ENCODE measurements around the gene ATP9B.

The ATP9B gene

DNA sequence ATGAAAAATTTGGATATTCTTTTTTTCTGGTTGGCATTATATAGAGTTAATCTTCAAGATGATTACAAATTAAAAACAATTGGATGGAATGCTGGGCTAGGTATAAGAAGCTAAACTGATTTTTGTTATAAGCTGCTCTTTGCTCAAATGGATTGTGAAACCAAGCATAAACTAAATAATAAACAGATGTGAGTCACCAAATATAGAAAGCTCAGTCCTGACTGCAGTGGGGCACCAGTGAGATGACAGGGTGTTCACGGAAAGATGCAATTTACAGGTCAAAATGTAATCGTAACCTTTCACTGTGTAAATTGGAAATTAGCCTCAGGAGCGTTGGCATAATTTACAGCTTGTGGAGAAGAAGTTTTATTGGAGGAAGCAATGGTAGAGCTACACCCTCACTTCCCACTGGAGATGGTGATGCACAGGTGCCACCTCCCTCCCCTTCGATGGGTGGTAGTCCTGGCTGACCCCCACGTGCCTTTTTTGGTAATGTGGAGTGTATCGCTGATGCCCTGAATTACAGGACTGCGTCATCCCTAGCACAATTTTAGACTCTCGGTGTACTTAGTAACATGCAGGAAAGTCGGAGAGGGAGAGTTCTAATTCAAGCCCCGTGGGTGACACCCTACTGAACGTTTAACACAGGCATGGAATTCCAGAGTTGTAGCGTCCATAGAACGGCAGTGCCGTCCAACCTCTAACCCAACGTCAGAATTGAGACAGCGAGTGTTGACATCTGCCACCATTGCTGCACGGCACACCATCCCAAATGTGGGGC lies 252.6 kb downstream of the ATP9B start:
- no CpG with 5 or more reads among the region's 17 CpGs for WGBS (ENCODE audit: extremely low coverage, insufficient coverage, low lambda C conversion rate)
- H3K9ac ChIP-seq (ENCODE audit: low read length), result no peak overlapping the region
- H3K36me3 ChIP-seq (ENCODE audit: control insufficient read depth, insufficient read depth, low read length), result no peaks in the 10 kb centered on the region
- H3K79me2 ChIP-seq (ENCODE audit: control insufficient read depth, insufficient read depth, low read length), result no peaks in the 10 kb centered on the region
- no peak overlapping the region for H3K27ac ChIP-seq (ENCODE audit: low read depth, low read length)
- no peak overlapping the region for H3K4me3 ChIP-seq (ENCODE audit: low read length)
- no peak overlapping the region for H3K4ac ChIP-seq (ENCODE audit: low read depth, low read length)
- H3K27me3 ChIP-seq (ENCODE audit: insufficient read depth, low read length, poor library complexity), result no peaks in the 10 kb centered on the region
- H3K18ac ChIP-seq (ENCODE audit: low read length), result no peak overlapping the region
- H3K4me2 ChIP-seq (ENCODE audit: low read length), result no peak overlapping the region
- H3K56ac ChIP-seq (ENCODE audit: low read length), result no peak overlapping the region
- H3K79me1 ChIP-seq (ENCODE audit: low read length), result no peaks in the 10 kb centered on the region
- H4K5ac ChIP-seq (ENCODE audit: low read length), result no peak overlapping the region
- H3K23ac ChIP-seq (ENCODE audit: low read length), result no peak overlapping the region
- no peak overlapping the region for H2AK5ac ChIP-seq (ENCODE audit: low read length)
- no peak overlapping the region for H4K8ac ChIP-seq (ENCODE audit: low read depth, low read length)
- H2BK15ac ChIP-seq (replicated peaks; ENCODE audit: low read depth), result no peak overlapping the region
- H2BK5ac ChIP-seq (ENCODE audit: low read length), result no peak overlapping the region
- H2BK120ac ChIP-seq (ENCODE audit: low read depth, low read length), result no peak overlapping the region
- H3K4me1 ChIP-seq (ENCODE audit: control insufficient read depth, low read depth, low read length), result no peaks in the 10 kb centered on the region
- DNase-seq, result no peak

DNA sequence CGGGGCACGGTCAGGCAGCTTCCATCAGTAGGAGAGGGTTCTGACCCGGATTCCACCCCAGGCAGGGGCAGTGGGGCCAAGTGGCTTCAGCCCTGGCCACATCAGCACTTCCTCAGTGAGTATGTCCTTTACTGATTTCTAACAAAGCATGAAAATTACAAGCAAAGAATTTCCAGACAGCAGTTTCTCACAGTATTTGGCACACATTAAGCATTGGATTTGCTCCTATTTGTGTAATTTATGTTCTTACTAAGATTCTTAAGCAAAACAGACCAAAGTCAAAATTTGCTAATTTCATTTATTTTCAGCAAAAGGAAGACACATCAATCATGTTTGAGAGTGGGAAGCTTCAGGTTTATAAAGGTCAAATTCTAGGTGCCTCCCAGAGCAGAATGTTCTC lies 253.2 kb downstream of the ATP9B start:
- no peak overlapping the region for H3K23ac ChIP-seq (ENCODE audit: low read length)
- no peak overlapping the region for H4K5ac ChIP-seq (ENCODE audit: low read length)
- no peaks in the 10 kb centered on the region for H3K79me2 ChIP-seq (ENCODE audit: control insufficient read depth, insufficient read depth, low read length)
- H3K4me1 ChIP-seq (ENCODE audit: control insufficient read depth, low read depth, low read length), result no peaks in the 10 kb centered on the region
- no peak overlapping the region for H3K27ac ChIP-seq (ENCODE audit: low read depth, low read length)
- no peak overlapping the region for H2BK5ac ChIP-seq (ENCODE audit: low read length)
- no peaks in the 10 kb centered on the region for H3K27me3 ChIP-seq (ENCODE audit: insufficient read depth, low read length, poor library complexity)
- no CpG with 5 or more reads among the region's 3 CpGs for WGBS (ENCODE audit: extremely low coverage, insufficient coverage, low lambda C conversion rate)
- H3K56ac ChIP-seq (ENCODE audit: low read length), result no peak overlapping the region
- no peak overlapping the region for H3K9ac ChIP-seq (ENCODE audit: low read length)
- no peak overlapping the region for H4K8ac ChIP-seq (ENCODE audit: low read depth, low read length)
- H3K4ac ChIP-seq (ENCODE audit: low read depth, low read length), result no peak overlapping the region
- H2AK5ac ChIP-seq (ENCODE audit: low read length), result no peak overlapping the region
- H2BK15ac ChIP-seq (replicated peaks; ENCODE audit: low read depth), result no peak overlapping the region
- no peak overlapping the region for H3K4me3 ChIP-seq (ENCODE audit: low read length)
- no peak overlapping the region for H3K4me2 ChIP-seq (ENCODE audit: low read length)
- H3K18ac ChIP-seq (ENCODE audit: low read length), result no peak overlapping the region
- DNase-seq, result no peak
- no peaks in the 10 kb centered on the region for H3K36me3 ChIP-seq (ENCODE audit: control insufficient read depth, insufficient read depth, low read length)
- H2BK120ac ChIP-seq (ENCODE audit: low read depth, low read length), result no peak overlapping the region
- no peaks in the 10 kb centered on the region for H3K79me1 ChIP-seq (ENCODE audit: low read length)

DNA sequence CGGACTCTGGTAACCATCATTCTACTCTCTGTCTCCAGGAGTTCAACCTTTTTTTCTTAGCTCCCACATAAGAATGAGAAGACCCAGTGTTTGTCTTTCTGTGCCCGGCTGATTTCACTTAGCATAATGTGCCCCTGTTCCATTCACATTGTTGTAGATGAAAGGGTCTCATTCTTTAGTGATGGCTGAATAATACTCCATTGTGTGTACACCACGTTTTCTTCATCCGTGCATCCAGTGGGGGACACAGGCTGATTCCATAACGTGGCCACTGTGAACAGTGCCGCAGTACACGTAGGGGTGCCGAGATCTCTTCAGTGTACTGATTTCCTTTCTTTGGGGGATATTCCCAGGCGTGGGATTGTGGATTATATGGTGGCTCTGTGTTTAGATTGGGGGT lies 254.3 kb downstream of the ATP9B start:
- no peak overlapping the region for H2AK5ac ChIP-seq (ENCODE audit: low read length)
- DNase-seq, result no peak
- no peak overlapping the region for H3K27ac ChIP-seq (ENCODE audit: low read depth, low read length)
- H3K79me2 ChIP-seq (ENCODE audit: control insufficient read depth, insufficient read depth, low read length), result no peaks in the 10 kb centered on the region
- H3K4me2 ChIP-seq (ENCODE audit: low read length), result no peak overlapping the region
- H4K5ac ChIP-seq (ENCODE audit: low read length), result no peak overlapping the region
- H3K4me1 ChIP-seq (ENCODE audit: control insufficient read depth, low read depth, low read length), result no peaks in the 10 kb centered on the region
- no peak overlapping the region for H3K9ac ChIP-seq (ENCODE audit: low read length)
- no peak overlapping the region for H3K4ac ChIP-seq (ENCODE audit: low read depth, low read length)
- H3K23ac ChIP-seq (ENCODE audit: low read length), result no peak overlapping the region
- no peak overlapping the region for H4K8ac ChIP-seq (ENCODE audit: low read depth, low read length)
- H2BK5ac ChIP-seq (ENCODE audit: low read length), result no peak overlapping the region
- H3K18ac ChIP-seq (ENCODE audit: low read length), result no peak overlapping the region
- H3K4me3 ChIP-seq (ENCODE audit: low read length), result no peak overlapping the region
- no peak overlapping the region for H2BK120ac ChIP-seq (ENCODE audit: low read depth, low read length)
- no peaks in the 10 kb centered on the region for H3K36me3 ChIP-seq (ENCODE audit: control insufficient read depth, insufficient read depth, low read length)
- no peaks in the 10 kb centered on the region for H3K27me3 ChIP-seq (ENCODE audit: insufficient read depth, low read length, poor library complexity)
- H2BK15ac ChIP-seq (replicated peaks; ENCODE audit: low read depth), result no peak overlapping the region
- WGBS (ENCODE audit: extremely low coverage, insufficient coverage, low lambda C conversion rate), result no CpG with 5 or more reads among the region's 9 CpGs
- no peaks in the 10 kb centered on the region for H3K79me1 ChIP-seq (ENCODE audit: low read length)
- no peak overlapping the region for H3K56ac ChIP-seq (ENCODE audit: low read length)

DNA sequence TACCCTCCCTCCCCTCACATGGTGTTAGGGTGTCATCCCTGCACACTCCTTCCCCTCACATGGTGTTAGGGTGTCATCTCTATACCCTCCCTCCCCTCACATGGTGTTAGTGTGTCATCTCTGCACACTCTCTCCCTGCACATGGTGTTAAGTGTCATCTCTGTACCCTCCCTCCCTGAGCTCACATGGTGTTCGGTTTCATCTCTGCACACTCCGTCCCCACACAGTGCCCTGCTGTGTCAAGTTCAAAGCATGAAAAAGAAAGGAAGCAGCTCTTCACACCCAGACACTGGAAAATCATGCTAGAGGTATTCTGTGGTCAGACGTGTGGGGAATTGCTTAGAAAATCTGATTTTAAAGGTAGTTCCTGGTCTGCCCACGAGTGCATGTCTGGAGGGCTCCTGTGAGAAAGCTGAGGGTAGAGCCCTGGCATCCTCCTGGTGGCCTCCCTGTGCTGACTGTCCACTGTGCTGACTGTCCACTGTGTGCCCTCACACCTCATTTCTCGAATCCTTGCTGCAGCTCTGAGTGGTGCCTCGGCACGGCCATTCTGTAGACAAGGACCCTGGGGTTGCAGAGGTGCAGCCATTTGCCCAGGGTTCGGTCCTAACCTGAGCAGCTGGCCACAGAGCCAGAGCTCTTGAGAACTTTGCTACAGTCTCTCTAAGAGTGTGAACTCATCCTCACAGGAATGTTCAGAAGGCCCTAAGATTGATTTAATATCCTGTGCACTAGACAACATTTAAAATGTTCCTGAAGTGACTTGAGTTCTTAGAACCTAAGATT lies 257.4 kb downstream of the ATP9B start:
- Histone ChIP-seq H4K5ac (ENCODE audit: low read length) (no peak overlapping the region), H3K27me3 (ENCODE audit: insufficient read depth, low read length, poor library complexity) (no peaks in the 10 kb centered on the region), H3K9ac (ENCODE audit: low read length) (no peak overlapping the region), H3K23ac (ENCODE audit: low read length) (no peak overlapping the region), H2BK15ac (replicated peaks; ENCODE audit: low read depth) (no peak overlapping the region), H3K36me3 (ENCODE audit: control insufficient read depth, insufficient read depth, low read length) (no peaks in the 10 kb centered on the region), H3K79me2 (ENCODE audit: control insufficient read depth, insufficient read depth, low read length) (no peaks in the 10 kb centered on the region), H4K8ac (ENCODE audit: low read depth, low read length) (no peak overlapping the region), H3K4me2 (ENCODE audit: low read length) (no peak overlapping the region), H2BK120ac (ENCODE audit: low read depth, low read length) (no peak overlapping the region), H3K56ac (ENCODE audit: low read length) (no peak overlapping the region), H2BK5ac (ENCODE audit: low read length) (no peak overlapping the region), H3K18ac (ENCODE audit: low read length) (no peak overlapping the region), H3K4me1 (ENCODE audit: control insufficient read depth, low read depth, low read length) (no peaks in the 10 kb centered on the region), H3K4me3 (ENCODE audit: low read length) (no peak overlapping the region), H3K79me1 (ENCODE audit: low read length) (no peaks in the 10 kb centered on the region), H3K4ac (ENCODE audit: low read depth, low read length) (no peak overlapping the region), H3K27ac (ENCODE audit: low read depth, low read length) (no peak overlapping the region), H2AK5ac (ENCODE audit: low read length) (no peak overlapping the region)
- DNase-seq, result no peak
- no CpG with 5 or more reads among the region's 8 CpGs for WGBS (ENCODE audit: extremely low coverage, insufficient coverage, low lambda C conversion rate)

DNA sequence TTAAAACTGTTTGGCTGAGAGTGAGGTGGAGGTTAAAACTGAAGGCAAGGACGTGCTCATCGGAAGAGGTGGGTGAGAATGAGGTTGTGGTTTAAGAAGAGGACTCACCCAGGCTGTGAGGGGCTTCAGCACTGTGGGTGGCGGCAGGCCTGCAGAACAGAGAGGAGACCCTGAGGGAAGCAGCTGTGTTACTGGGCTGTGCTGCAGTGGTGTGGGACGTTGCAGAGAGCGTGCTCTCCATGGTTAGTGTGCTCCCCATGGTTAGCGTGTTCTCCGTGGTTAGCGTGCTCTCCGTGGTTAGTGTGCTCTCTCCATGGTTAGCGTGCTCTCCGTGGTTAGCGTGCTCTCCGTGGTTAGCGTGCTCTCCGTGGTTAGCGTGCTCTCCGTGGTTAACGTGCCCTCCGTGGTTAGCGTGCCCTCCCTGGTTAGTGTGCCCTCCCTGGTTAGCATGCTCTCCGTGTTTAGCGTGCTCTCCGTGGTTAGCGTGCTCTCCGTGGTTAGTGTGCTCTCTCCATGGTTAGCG lies 258.1 kb downstream of the ATP9B start:
- no peak overlapping the region for H3K9ac ChIP-seq (ENCODE audit: low read length)
- H3K23ac ChIP-seq (ENCODE audit: low read length), result no peak overlapping the region
- H3K4ac ChIP-seq (ENCODE audit: low read depth, low read length), result no peak overlapping the region
- no peaks in the 10 kb centered on the region for H3K79me1 ChIP-seq (ENCODE audit: low read length)
- no peak overlapping the region for H2BK5ac ChIP-seq (ENCODE audit: low read length)
- no peak overlapping the region for H3K27ac ChIP-seq (ENCODE audit: low read depth, low read length)
- no peak overlapping the region for H3K4me3 ChIP-seq (ENCODE audit: low read length)
- no peak overlapping the region for H3K4me2 ChIP-seq (ENCODE audit: low read length)
- H3K27me3 ChIP-seq (ENCODE audit: insufficient read depth, low read length, poor library complexity), result no peaks in the 10 kb centered on the region
- no peak overlapping the region for H4K5ac ChIP-seq (ENCODE audit: low read length)
- H3K18ac ChIP-seq (ENCODE audit: low read length), result no peak overlapping the region
- H3K4me1 ChIP-seq (ENCODE audit: control insufficient read depth, low read depth, low read length), result no peaks in the 10 kb centered on the region
- no peak overlapping the region for H4K8ac ChIP-seq (ENCODE audit: low read depth, low read length)
- WGBS (ENCODE audit: extremely low coverage, insufficient coverage, low lambda C conversion rate), result no CpG with 5 or more reads among the region's 26 CpGs
- peak; percentile 15 for DNase-seq
- H2BK120ac ChIP-seq (ENCODE audit: low read depth, low read length), result no peak overlapping the region
- H3K56ac ChIP-seq (ENCODE audit: low read length), result no peak overlapping the region
- no peaks in the 10 kb centered on the region for H3K36me3 ChIP-seq (ENCODE audit: control insufficient read depth, insufficient read depth, low read length)
- no peak overlapping the region for H2BK15ac ChIP-seq (replicated peaks; ENCODE audit: low read depth)
- H2AK5ac ChIP-seq (ENCODE audit: low read length), result no peak overlapping the region
- no peaks in the 10 kb centered on the region for H3K79me2 ChIP-seq (ENCODE audit: control insufficient read depth, insufficient read depth, low read length)
